PC-3 (cell line): ENCODE data around the gene PRPF19. TPM values are rescaled to one million over a fixed set of nuclear protein-coding genes. Genes with fewer than 3 reads are reported as not detected.

Source experiments
- ATAC-seq: fragments of 200-7000 bp; cut with Tn5 transposase; 2 replicates; pipeline ENCODE4 v1.9.1; 2020; ENCODE audit warnings: mild to moderate bottlenecking, moderate library complexity
- BruUV-seq: library from RNA; stranded (reverse); fragments of 400-500 nt; replicated peaks from 2 replicates; lab custom pipeline; 2021; lab: Mats Ljungman, UMichigan
- CTCF ChIA-PET: fragments of 300-600 bp; sonication (Branson Sonifier 250); formaldehyde crosslinking; loops from one replicate; lab custom pipeline; 2022; ENCODE audit warnings: antibody characterized with exemption; lab: Charles Lee
- POLR2A ChIA-PET: fragments of 300-600 bp; sonication (Branson Sonifier 250); formaldehyde crosslinking; loops from one replicate; lab custom pipeline; 2022; ENCODE audit warnings: antibody characterized with exemption; ENCODE audit not compliant: unreplicated experiment; lab: Charles Lee
- DNase-seq: peaks from one replicate; pipeline ENCODE4 v3.0.0-alpha.2; 2015
- H2AFZ ChIP-seq: fragments of 300-600 bp; sonication (generic); 2 replicates; pipeline ENCODE4 v1.6.0; 2016; ENCODE audit warnings: antibody characterized with exemption, low read length
- H3F3A ChIP-seq: fragments of 300-600 bp; sonication (generic); one replicate; pipeline ENCODE4 v1.6.0; 2017; ENCODE audit warnings: antibody characterized with exemption, low read length, control low read depth, mild to moderate bottlenecking; ENCODE audit not compliant: unreplicated experiment
- H3K27ac ChIP-seq: fragments of 300-600 bp; sonication (generic); 2 replicates; pipeline ENCODE4 v1.5.1; 2016; ENCODE audit warnings: mild to moderate bottlenecking, low read length
- H3K27me3 ChIP-seq: fragments of 300-600 bp; sonication (generic); 2 replicates; pipeline ENCODE4 v1.6.1; 2016; ENCODE audit warnings: low read length, mixed read lengths
- H3K36me3 ChIP-seq: fragments of 300-600 bp; sonication (generic); 2 replicates; pipeline ENCODE4 v1.6.1; 2016; ENCODE audit warnings: low read depth, mixed run types, low read length, mixed read lengths
- H3K4me1 ChIP-seq: fragments of 300-600 bp; sonication (generic); 2 replicates; pipeline ENCODE4 v1.5.1; 2016; ENCODE audit warnings: low read length; ENCODE audit not compliant: insufficient read depth
- H3K4me2 ChIP-seq: fragments of 300-600 bp; sonication (generic); 2 replicates; pipeline ENCODE4 v1.6.0; 2016; ENCODE audit warnings: low read length
- H3K4me3 ChIP-seq: fragments of 300-600 bp; sonication (generic); 2 replicates; pipeline ENCODE4 v1.5.1; 2016; ENCODE audit warnings: mild to moderate bottlenecking, low read length, mixed read lengths
- H3K79me2 ChIP-seq: fragments of 300-600 bp; sonication (generic); 2 replicates; pipeline ENCODE4 v1.6.1; 2017; ENCODE audit warnings: low read length, mixed read lengths
- H3K9ac ChIP-seq: fragments of 300-600 bp; sonication (generic); 2 replicates; pipeline ENCODE4 v1.6.0; 2016; ENCODE audit warnings: mild to moderate bottlenecking, low read length
- H3K9me2 ChIP-seq: fragments of 300-600 bp; sonication (generic); replicated peaks from 2 replicates; pipeline ENCODE4 v1.6.1; 2016; ENCODE audit warnings: mixed run types, low read length, mixed read lengths
- H3K9me3 ChIP-seq: fragments of 300-600 bp; sonication (generic); 2 replicates; pipeline ENCODE4 v1.6.1; 2016; ENCODE audit warnings: low read length, mixed read lengths
- H4K20me1 ChIP-seq: fragments of 300-600 bp; sonication (generic); 2 replicates; pipeline ENCODE4 v1.6.1; 2016; ENCODE audit warnings: low read length, mixed read lengths
- EZH2 ChIP-seq: fragments of 300-600 bp; sonication (generic); IDR thresholded peaks from one replicate; pipeline ENCODE4 v1.6.1; 2017; ENCODE audit warnings: antibody characterized with exemption, mild to moderate bottlenecking, low read length; ENCODE audit not compliant: unreplicated experiment
- EZH2phosphoT487 ChIP-seq: fragments of 300-600 bp; sonication (generic); IDR thresholded peaks from 2 replicates; pipeline ENCODE4 v1.6.1; 2018; ENCODE audit warnings: mild to moderate bottlenecking, antibody characterized with exemption, low read length, borderline replicate concordance
- intact Hi-C: fragments of 100-400 bp; cut with micrococcal nuclease; formaldehyde crosslinking; loops from 2 replicates; pipeline ENCODE4 v1.9.0; 2023
- total RNA-seq: library from RNA; depleted of rRNA; stranded (reverse); fragments of >200 nt; gene quantifications from 2 replicates; pipeline ENCODE4 v1.2.3, GENCODE V29; 2014
- TF ChIP-seq, protein P1 (sequence below): fragments of 300-600 bp; sonication (generic); conservative IDR thresholded peaks from 2 replicates; pipeline ENCODE4 v1.5.1; 2017; ENCODE audit warnings: antibody characterized with exemption, low read depth, mild to moderate bottlenecking, low read length

The PRPF19 gene
- total RNA-seq, 1 experiment from 2014 or later = 165 TPM

- Histone ChIP-seq H3K27me3 (no peaks in the 10 kb centered on the region), H3K79me2 (no peaks in the 10 kb centered on the region), H3K9me3 (no peaks in the 10 kb centered on the region), H3K9me2 (no peaks in the 10 kb centered on the region), H4K20me1 (no peaks in the 10 kb centered on the region), H3K4me3 (no peak within 1 kb of the TSS), H3K9ac (no peak within 1 kb of the TSS), H3F3A (no peaks in the 10 kb centered on the region), H3K36me3 (peaks cover 11% of the 10 kb centered on the region; the same call in 1 of the 2 replicates), H3K27ac (no peak within 1 kb of the TSS), H2AFZ (no peak within 1 kb of the TSS), H3K4me1 (peaks cover 8% of the 10 kb centered on the region), H3K4me2 (no peak within 1 kb of the TSS)
- BruUV-seq = no TSS peak
- ChIA-PET POLR2A (no interaction called here), CTCF (interaction anchor here (0.6 to 0.7 kb wide), 2 partner anchors 31 to 328 kb away, joined by 3 to 8 read pairs; no protein-coding TSS in a partner anchor)
- intact Hi-C loops = no loop called here
- TF ChIP-seq, protein P1, sequence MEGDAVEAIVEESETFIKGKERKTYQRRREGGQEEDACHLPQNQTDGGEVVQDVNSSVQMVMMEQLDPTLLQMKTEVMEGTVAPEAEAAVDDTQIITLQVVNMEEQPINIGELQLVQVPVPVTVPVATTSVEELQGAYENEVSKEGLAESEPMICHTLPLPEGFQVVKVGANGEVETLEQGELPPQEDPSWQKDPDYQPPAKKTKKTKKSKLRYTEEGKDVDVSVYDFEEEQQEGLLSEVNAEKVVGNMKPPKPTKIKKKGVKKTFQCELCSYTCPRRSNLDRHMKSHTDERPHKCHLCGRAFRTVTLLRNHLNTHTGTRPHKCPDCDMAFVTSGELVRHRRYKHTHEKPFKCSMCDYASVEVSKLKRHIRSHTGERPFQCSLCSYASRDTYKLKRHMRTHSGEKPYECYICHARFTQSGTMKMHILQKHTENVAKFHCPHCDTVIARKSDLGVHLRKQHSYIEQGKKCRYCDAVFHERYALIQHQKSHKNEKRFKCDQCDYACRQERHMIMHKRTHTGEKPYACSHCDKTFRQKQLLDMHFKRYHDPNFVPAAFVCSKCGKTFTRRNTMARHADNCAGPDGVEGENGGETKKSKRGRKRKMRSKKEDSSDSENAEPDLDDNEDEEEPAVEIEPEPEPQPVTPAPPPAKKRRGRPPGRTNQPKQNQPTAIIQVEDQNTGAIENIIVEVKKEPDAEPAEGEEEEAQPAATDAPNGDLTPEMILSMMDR = no peak
- TF ChIP-seq EZH2 (no peak), EZH2phosphoT487 (no peak)
- DNase-seq = no peak
- no peak for ATAC-seq
These were observed 50.4 kb downstream of the PRPF19 start, which contains the start of gene PTGDR2 for GRCh38 chr11:60855726-60856633. Gene PTGDR2 (minus strand): TSS chr11:60855950. CDS start chr11:60853722, 2,228 bp downstream.

- no peaks in the 10 kb centered on the region for H3K27me3 ChIP-seq
- DNase-seq = no peak
- H2AFZ ChIP-seq = no peak overlapping the region
- ATAC-seq = no peak
- H3K79me2 ChIP-seq = no peaks in the 10 kb centered on the region
- no peak overlapping the region for H3K4me3 ChIP-seq
- H3K27ac ChIP-seq = no peak overlapping the region
- ChIA-PET CTCF (interaction anchor here (0.6 to 0.7 kb wide), 2 partner anchors 32 to 328 kb away, joined by 3 to 8 read pairs; no protein-coding TSS in a partner anchor), POLR2A (no interaction called here)
- H3F3A ChIP-seq = no peaks in the 10 kb centered on the region
- H3K9me2 ChIP-seq = no peaks in the 10 kb centered on the region
- no TSS peak for BruUV-seq
- H3K4me2 ChIP-seq = no peak overlapping the region
- H4K20me1 ChIP-seq = no peaks in the 10 kb centered on the region
- TF ChIP-seq EZH2phosphoT487 = no peak
- TF ChIP-seq, protein P1 = no peak
- H3K9ac ChIP-seq = no peak overlapping the region
- intact Hi-C loops = no loop called here
- H3K9me3 ChIP-seq = no peaks in the 10 kb centered on the region
- H3K36me3 ChIP-seq = peaks cover 14% of the 10 kb centered on the region; the same call in 1 of the 2 replicates
- H3K4me1 ChIP-seq = peaks cover 8% of the 10 kb centered on the region
These were observed 51.3 kb downstream of the PRPF19 start for GRCh38 chr11:60854847-60855725.
